ENCODE results near the gene CNTNAP4.

CNTNAP4 gene

GRCh38 chr16:76276745-76277438, at the start of gene CNTNAP4:
TSS of gene CNTNAP4 (plus strand) at chr16:76277401. CDS start at chr16:76277663, 262 bp downstream.
- no peaks in the 10 kb centered on the region for H3K4me1 ChIP-seq (ENCODE audit: insufficient read depth, low read length)
- H3K9ac ChIP-seq (ENCODE audit: low read depth, low read length), result no peak within 1 kb of the TSS
- no peaks in the 10 kb centered on the region for H3K9me3 ChIP-seq (ENCODE audit: control insufficient read depth, insufficient read depth, low read length)
- no peaks in the 10 kb centered on the region for H3K36me3 ChIP-seq (ENCODE audit: insufficient read depth, low read length)

DNA sequence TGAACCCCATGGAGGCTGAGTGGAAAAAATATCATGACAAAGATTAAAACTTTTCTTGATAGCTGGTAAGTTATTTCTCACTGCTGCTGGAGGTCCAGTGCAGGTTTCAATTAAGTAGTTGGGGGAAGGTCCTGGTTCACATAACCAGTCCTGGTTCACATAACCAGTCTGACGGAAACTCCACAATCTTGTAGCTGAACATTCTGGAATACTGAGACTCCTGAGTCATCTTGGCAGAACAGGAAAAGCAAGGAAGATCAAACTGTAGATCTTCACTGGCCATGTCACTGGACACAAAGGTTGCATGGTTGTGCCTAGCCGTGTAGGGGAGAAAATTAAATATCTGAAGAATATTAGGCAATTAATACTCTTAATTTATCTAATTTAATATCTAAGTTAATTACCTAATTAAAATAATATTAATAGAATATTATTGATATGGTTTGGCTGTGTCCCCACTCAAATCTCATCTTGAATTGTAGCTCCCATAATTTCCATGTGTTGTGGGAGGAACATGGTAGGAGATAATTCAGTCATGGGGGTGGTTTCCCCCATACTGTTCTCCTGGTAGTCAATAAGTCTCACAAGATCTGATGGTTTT, 48.6 kb upstream of the CNTNAP4 start:
- H3K9ac ChIP-seq (ENCODE audit: low read depth, low read length), result no peak overlapping the region
- 0 out of 2 replicates have a peak, but pooled peaks cover 2% of the 10 kb centered on the region for H3K4me1 ChIP-seq (ENCODE audit: insufficient read depth, low read length)
- no peaks in the 10 kb centered on the region for H3K36me3 ChIP-seq (ENCODE audit: insufficient read depth, low read length)
- H3K9me3 ChIP-seq (ENCODE audit: control insufficient read depth, insufficient read depth, low read length), result no peaks in the 10 kb centered on the region

GRCh38 chr16:76232704-76233103, 44.5 kb upstream of the CNTNAP4 start:
- H3K9me3 ChIP-seq (ENCODE audit: control insufficient read depth, insufficient read depth, low read length), result no peaks in the 10 kb centered on the region
- H3K4me1 ChIP-seq (ENCODE audit: insufficient read depth, low read length), result no peaks in the 10 kb centered on the region
- H3K9ac ChIP-seq (ENCODE audit: low read depth, low read length), result no peak overlapping the region
- no peaks in the 10 kb centered on the region for H3K36me3 ChIP-seq (ENCODE audit: insufficient read depth, low read length)

DNA sequence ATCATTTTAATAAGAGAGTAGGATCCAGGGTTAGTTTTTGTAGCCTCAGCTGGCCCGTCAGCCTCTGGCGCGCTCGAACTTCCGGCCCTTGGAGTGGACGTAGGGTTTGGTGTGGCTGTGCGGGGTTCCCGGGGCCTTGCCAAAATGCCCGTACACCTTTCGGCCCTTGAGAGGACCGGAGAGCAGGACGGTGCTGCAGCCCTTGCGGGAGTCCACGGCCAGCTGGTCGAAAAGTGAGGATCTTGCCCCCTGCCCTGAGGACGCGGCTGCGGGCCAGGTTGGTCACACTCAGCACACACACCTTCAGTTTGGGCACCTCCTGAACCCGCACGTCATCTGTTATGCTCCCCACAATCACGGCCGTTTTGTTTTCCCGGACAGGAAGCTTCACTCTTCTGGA, 42.2 kb upstream of the CNTNAP4 start:
- Histone ChIP-seq H3K36me3 (ENCODE audit: insufficient read depth, low read length) (no peaks in the 10 kb centered on the region), H3K9me3 (ENCODE audit: control insufficient read depth, insufficient read depth, low read length) (no peaks in the 10 kb centered on the region), H3K4me1 (ENCODE audit: insufficient read depth, low read length) (no peaks in the 10 kb centered on the region), H3K9ac (ENCODE audit: low read depth, low read length) (no peak overlapping the region)

DNA sequence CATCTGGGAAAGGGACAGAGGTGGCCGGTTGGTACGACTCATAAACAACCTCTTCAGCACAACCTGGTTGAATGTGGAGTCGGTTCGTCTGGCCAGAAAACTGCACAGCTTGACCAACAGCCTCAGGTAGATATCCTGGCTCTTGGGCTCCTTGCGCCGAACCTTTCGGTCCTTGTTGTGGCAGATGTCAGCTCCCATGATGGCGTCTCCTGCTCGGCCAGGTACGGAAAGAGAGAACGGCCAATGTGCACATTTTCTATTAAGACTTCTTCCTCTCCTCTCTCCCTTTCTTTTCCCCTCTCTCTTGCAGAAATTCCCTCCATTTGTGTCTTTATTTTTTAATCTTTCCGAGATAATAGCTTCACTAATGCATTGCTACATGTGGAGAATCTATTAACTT, 41.8 kb upstream of the CNTNAP4 start:
- Histone ChIP-seq H3K9me3 (ENCODE audit: control insufficient read depth, insufficient read depth, low read length) (no peaks in the 10 kb centered on the region), H3K9ac (ENCODE audit: low read depth, low read length) (no peak overlapping the region), H3K36me3 (ENCODE audit: insufficient read depth, low read length) (no peaks in the 10 kb centered on the region), H3K4me1 (ENCODE audit: insufficient read depth, low read length) (no peaks in the 10 kb centered on the region)

GRCh38 chr16:76237471-76237870, 39.7 kb upstream of the CNTNAP4 start:
- Histone ChIP-seq H3K9ac (ENCODE audit: low read depth, low read length) (no peak overlapping the region), H3K9me3 (ENCODE audit: control insufficient read depth, insufficient read depth, low read length) (no peaks in the 10 kb centered on the region)

GRCh38 chr16:76241755-76242154, 35.4 kb upstream of the CNTNAP4 start:
- H3K36me3 ChIP-seq (ENCODE audit: insufficient read depth, low read length), result no peaks in the 10 kb centered on the region
- no peak overlapping the region for H3K9ac ChIP-seq (ENCODE audit: low read depth, low read length)
- no peaks in the 10 kb centered on the region for H3K9me3 ChIP-seq (ENCODE audit: control insufficient read depth, insufficient read depth, low read length)
- no peaks in the 10 kb centered on the region for H3K4me1 ChIP-seq (ENCODE audit: insufficient read depth, low read length)

More at GRCh38 chr16:76237471-76237870, 39.7 kb upstream of the CNTNAP4 start:
- H3K4me1 ChIP-seq (ENCODE audit: insufficient read depth, low read length), result no peaks in the 10 kb centered on the region
- H3K36me3 ChIP-seq (ENCODE audit: insufficient read depth, low read length), result no peaks in the 10 kb centered on the region

DNA sequence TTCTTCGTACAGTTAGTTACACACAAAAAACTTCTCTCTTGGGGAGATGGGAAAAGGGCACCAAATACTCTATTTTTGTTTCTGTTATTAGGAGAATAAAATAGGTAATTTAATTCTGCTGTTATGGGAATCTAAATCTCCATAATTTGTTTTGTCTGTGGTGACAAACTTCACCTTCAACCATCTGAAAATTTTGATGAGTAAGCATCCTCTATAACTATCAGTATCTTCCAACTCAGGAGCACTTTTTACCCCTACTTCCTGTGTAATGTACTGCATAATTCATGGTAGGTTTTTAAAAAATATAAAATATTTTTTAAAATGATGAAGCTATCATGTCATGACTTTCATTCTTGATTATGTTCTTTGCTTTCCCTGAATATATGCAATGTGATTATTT, 33.6 kb upstream of the CNTNAP4 start:
- Histone ChIP-seq H3K9ac (ENCODE audit: low read depth, low read length) (no peak overlapping the region), H3K36me3 (ENCODE audit: insufficient read depth, low read length) (no peaks in the 10 kb centered on the region), H3K9me3 (ENCODE audit: control insufficient read depth, insufficient read depth, low read length) (no peaks in the 10 kb centered on the region), H3K4me1 (ENCODE audit: insufficient read depth, low read length) (no peaks in the 10 kb centered on the region)

DNA sequence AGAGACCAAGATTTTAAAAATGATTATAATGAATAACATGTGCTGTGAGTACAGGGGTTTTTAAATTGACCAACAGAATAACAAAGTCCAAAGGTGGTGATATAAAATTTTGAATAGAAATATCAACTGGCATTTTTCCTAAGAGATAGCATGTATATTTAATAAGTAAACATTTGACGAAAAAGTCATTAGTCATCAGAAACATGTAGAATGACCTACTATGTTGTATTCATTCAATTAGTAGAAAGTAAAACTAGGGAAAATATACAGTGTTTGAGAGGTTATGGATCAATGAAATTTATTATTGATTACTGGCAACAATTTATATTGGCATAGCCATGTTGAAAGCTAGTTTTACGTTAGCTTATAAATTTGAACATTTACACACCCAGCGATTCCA, 30.6 kb upstream of the CNTNAP4 start:
- H3K9me3 ChIP-seq (ENCODE audit: control insufficient read depth, insufficient read depth, low read length), result no peaks in the 10 kb centered on the region
- H3K4me1 ChIP-seq (ENCODE audit: insufficient read depth, low read length), result no peaks in the 10 kb centered on the region
- H3K36me3 ChIP-seq (ENCODE audit: insufficient read depth, low read length), result no peaks in the 10 kb centered on the region
- no peak overlapping the region for H3K9ac ChIP-seq (ENCODE audit: low read depth, low read length)

GRCh38 chr16:76265434-76266045, 11.7 kb upstream of the CNTNAP4 start:
- Histone ChIP-seq H3K36me3 (ENCODE audit: insufficient read depth, low read length) (no peaks in the 10 kb centered on the region), H3K4me1 (ENCODE audit: insufficient read depth, low read length) (no peaks in the 10 kb centered on the region), H3K9me3 (ENCODE audit: control insufficient read depth, insufficient read depth, low read length) (no peaks in the 10 kb centered on the region), H3K9ac (ENCODE audit: low read depth, low read length) (no peak overlapping the region)

DNA sequence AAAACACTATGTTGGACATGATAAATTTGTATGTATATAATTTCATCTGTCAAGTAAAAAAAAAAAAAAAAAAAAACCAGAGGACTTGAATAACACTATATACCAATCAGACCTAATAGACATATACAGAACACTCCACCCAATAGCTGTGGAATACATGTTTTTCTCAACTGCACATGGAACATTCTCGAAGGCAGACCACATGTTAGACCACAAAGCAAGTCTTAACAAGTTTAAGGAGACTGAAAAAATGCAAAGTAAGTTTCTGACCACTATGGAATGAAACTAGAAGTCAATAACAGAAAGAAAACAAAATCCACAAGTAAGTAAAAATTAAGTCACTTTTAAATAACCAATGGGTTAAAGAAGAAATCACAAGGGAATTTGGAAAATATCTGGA, 8.4 kb upstream of the CNTNAP4 start:
- Histone ChIP-seq H3K4me1 (ENCODE audit: insufficient read depth, low read length) (no peaks in the 10 kb centered on the region), H3K36me3 (ENCODE audit: insufficient read depth, low read length) (no peaks in the 10 kb centered on the region), H3K9me3 (ENCODE audit: control insufficient read depth, insufficient read depth, low read length) (no peaks in the 10 kb centered on the region), H3K9ac (ENCODE audit: low read depth, low read length) (no peak overlapping the region)

GRCh38 chr16:76277460-76278030, 344 bp downstream of the CNTNAP4 start:
- H3K36me3 ChIP-seq (ENCODE audit: insufficient read depth, low read length), result no peaks in the 10 kb centered on the region

GRCh38 chr16:76278086-76278485, 885 bp downstream of the CNTNAP4 start:
- Histone ChIP-seq H3K4me1 (ENCODE audit: insufficient read depth, low read length) (no peaks in the 10 kb centered on the region), H3K36me3 (ENCODE audit: insufficient read depth, low read length) (no peaks in the 10 kb centered on the region), H3K9me3 (ENCODE audit: control insufficient read depth, insufficient read depth, low read length) (no peaks in the 10 kb centered on the region), H3K9ac (ENCODE audit: low read depth, low read length) (no peak overlapping the region)

More at GRCh38 chr16:76277460-76278030, 344 bp downstream of the CNTNAP4 start:
- H3K9me3 ChIP-seq (ENCODE audit: control insufficient read depth, insufficient read depth, low read length), result no peaks in the 10 kb centered on the region
- H3K9ac ChIP-seq (ENCODE audit: low read depth, low read length), result no peak overlapping the region
- H3K4me1 ChIP-seq (ENCODE audit: insufficient read depth, low read length), result no peaks in the 10 kb centered on the region

- H3K4me1 ChIP-seq (ENCODE audit: insufficient read depth, low read length), result no peaks in the 10 kb centered on the region
- no peaks in the 10 kb centered on the region for H3K9me3 ChIP-seq (ENCODE audit: control insufficient read depth, insufficient read depth, low read length)
- no peak overlapping the region for H3K9ac ChIP-seq (ENCODE audit: low read depth, low read length)
- no peaks in the 10 kb centered on the region for H3K36me3 ChIP-seq (ENCODE audit: insufficient read depth, low read length)
Observed at GRCh38 chr16:76278980-76279379, 1.8 kb downstream of the CNTNAP4 start.

Data from ES-I3 (cell line).